SK-N-MC (cell line): ENCODE results near the gene BFAR.
"Not testable (repeated sequence)": the region's sequence is repeated elsewhere in the genome, so short reads cannot be mapped to it uniquely, and the experiment has no call there.

ENCODE experiments used
- DNase-seq: peaks from one replicate; pipeline ENCODE4 v3.0.0-alpha.2; 2011; ENCODE audit warnings: low read depth, low spot score
- H3K27ac ChIP-seq: fragments of 200-600 bp; sonication (generic); 2 replicates; pipeline ENCODE4 v1.5.1; 2016; ENCODE audit warnings: mixed run types
- H3K36me3 ChIP-seq: fragments of 200-600 bp; sonication (generic); 2 replicates; pipeline ENCODE4 v1.6.1; 2017; ENCODE audit warnings: antibody characterized with exemption, low read length, mixed read lengths; ENCODE audit not compliant: insufficient read depth
- H3K4me3 ChIP-seq: fragments of 200-600 bp; sonication (generic); 2 replicates; pipeline ENCODE4 v1.5.1; 2016
- H3K9ac ChIP-seq: fragments of 200-600 bp; sonication (generic); 2 replicates; pipeline ENCODE4 v1.8.0; 2017; ENCODE audit warnings: mixed run types, mixed read lengths; ENCODE audit not compliant: insufficient read length
- H3K9me3 ChIP-seq: fragments of 200-600 bp; sonication (generic); 2 replicates; pipeline ENCODE4 v1.6.1; 2017; ENCODE audit warnings: low read depth, mild to moderate bottlenecking, antibody characterized with exemption, low read length, moderate library complexity, mixed read lengths
- EZH2 ChIP-seq: fragments of 200-600 bp; sonication (generic); IDR thresholded peaks from one replicate; pipeline ENCODE4 v1.6.1; 2017; ENCODE audit warnings: antibody characterized with exemption
- FOXP2 ChIP-seq: optimal IDR thresholded peaks from 2 replicates; pipeline ENCODE3; 2011; ENCODE audit warnings: mild to moderate bottlenecking, moderate library complexity; ENCODE audit not compliant: insufficient read depth; ENCODE audit errors: extremely low read length, control extremely low read depth
- POLR2AphosphoS5 ChIP-seq: IDR thresholded peaks from 2 replicates; pipeline ENCODE4 v1.6.1; 2012; ENCODE audit warnings: mild to moderate bottlenecking, low read depth, low read length, borderline replicate concordance

The BFAR gene

GRCh38 chr16:14672403-14672971, 39.7 kb downstream of the BFAR start:
- TF ChIP-seq FOXP2 (no peak), EZH2 (no peak), POLR2AphosphoS5 (no peak)
- no peaks in the 10 kb centered on the region for H3K9me3 ChIP-seq
- H3K36me3 ChIP-seq: peaks cover 11% of the 10 kb centered on the region
- no peak overlapping the region for H3K4me3 ChIP-seq
- no peak overlapping the region for H3K27ac ChIP-seq
- DNase-seq: no peak
- H3K9ac ChIP-seq: no peak overlapping the region

- no peak for TF ChIP-seq EZH2
- no peak for TF ChIP-seq POLR2AphosphoS5
- TF ChIP-seq FOXP2: no peak
- Histone ChIP-seq H3K4me3 (no peak overlapping the region), H3K9me3 (no peaks in the 10 kb centered on the region), H3K36me3 (no peaks in the 10 kb centered on the region), H3K9ac (no peak overlapping the region), H3K27ac (no peak overlapping the region)
- DNase-seq: no peak
Measured at GRCh38 chr16:14676633-14677032, 43.9 kb downstream of the BFAR start.

GRCh38 chr16:14677627-14678026, 44.9 kb downstream of the BFAR start:
- H3K27ac ChIP-seq: no peak overlapping the region
- no peak for TF ChIP-seq POLR2AphosphoS5
- no peak for TF ChIP-seq EZH2
- no peak for TF ChIP-seq FOXP2
- no peak for DNase-seq
- no peak overlapping the region for H3K4me3 ChIP-seq
- H3K9ac ChIP-seq: no peak overlapping the region
- H3K9me3 ChIP-seq: no peaks in the 10 kb centered on the region
- H3K36me3 ChIP-seq: no peaks in the 10 kb centered on the region

GRCh38 chr16:14678748-14679497, 46.2 kb downstream of the BFAR start:
- no peaks in the 10 kb centered on the region for H3K9me3 ChIP-seq
- no peak for DNase-seq
- H3K27ac ChIP-seq: no peak overlapping the region
- no peak overlapping the region for H3K4me3 ChIP-seq
- H3K9ac ChIP-seq: no peak overlapping the region
- H3K36me3 ChIP-seq: no peaks in the 10 kb centered on the region
- TF ChIP-seq POLR2AphosphoS5: no peak
- TF ChIP-seq EZH2: no peak
- no peak for TF ChIP-seq FOXP2

GRCh38 chr16:14680396-14680795, 47.6 kb downstream of the BFAR start:
- H3K9ac ChIP-seq, H3K27ac ChIP-seq, H3K36me3 ChIP-seq, DNase-seq, H3K9me3 ChIP-seq, H3K4me3 ChIP-seq: not testable (repeated sequence)

GRCh38 chr16:14681115-14681514, 48.4 kb downstream of the BFAR start:
- Histone ChIP-seq H3K9ac (no peak overlapping the region), H3K27ac (no peak overlapping the region), H3K9me3 (no peaks in the 10 kb centered on the region), H3K4me3 (no peak overlapping the region), H3K36me3 (no peaks in the 10 kb centered on the region)
- TF ChIP-seq FOXP2: no peak
- no peak for TF ChIP-seq POLR2AphosphoS5
- TF ChIP-seq EZH2: no peak
- DNase-seq: no peak

GRCh38 chr16:14682121-14682520, 49.4 kb downstream of the BFAR start:
- Histone ChIP-seq H3K9ac (no peak overlapping the region), H3K9me3 (no peaks in the 10 kb centered on the region), H3K4me3 (no peak overlapping the region), H3K27ac (no peak overlapping the region), H3K36me3 (no peaks in the 10 kb centered on the region)
- no peak for TF ChIP-seq EZH2
- TF ChIP-seq POLR2AphosphoS5: no peak
- no peak for TF ChIP-seq FOXP2
- DNase-seq: no peak

GRCh38 chr16:14685870-14686793, 53.4 kb downstream of the BFAR start:
- H3K36me3 ChIP-seq, H3K9me3 ChIP-seq, H3K4me3 ChIP-seq, H3K9ac ChIP-seq, H3K27ac ChIP-seq, DNase-seq: not testable (repeated sequence)

GRCh38 chr16:14694129-14694528, 61.4 kb downstream of the BFAR start, which contains the start of gene PLA2G10:
PLA2G10 (minus strand) TSS chr16:14694308; CDS start chr16:14694229, 79 bp downstream.
- not testable (repeated sequence) for H3K4me3 ChIP-seq, DNase-seq, H3K9ac ChIP-seq, H3K27ac ChIP-seq, H3K9me3 ChIP-seq, H3K36me3 ChIP-seq

- not testable (repeated sequence) for DNase-seq, H3K27ac ChIP-seq, H3K9me3 ChIP-seq, H3K9ac ChIP-seq, H3K36me3 ChIP-seq, H3K4me3 ChIP-seq
Measured at GRCh38 chr16:14701859-14702258, 69.1 kb downstream of the BFAR start.

GRCh38 chr16:14702672-14703071, 69.9 kb downstream of the BFAR start:
- H3K9me3 ChIP-seq, H3K9ac ChIP-seq, DNase-seq, H3K4me3 ChIP-seq, H3K27ac ChIP-seq, H3K36me3 ChIP-seq: not testable (repeated sequence)

GRCh38 chr16:14703156-14704011, 70.6 kb downstream of the BFAR start, which contains the start of gene NPIPA3:
NPIPA3 (plus strand) TSS chr16:14703411; CDS start chr16:14708944, 5,533 bp downstream.
- H3K27ac ChIP-seq, DNase-seq, H3K36me3 ChIP-seq, H3K4me3 ChIP-seq, H3K9me3 ChIP-seq, H3K9ac ChIP-seq: not testable (repeated sequence)
